Measurements from ENCODE around the gene NDUFAF5.

NDUFAF5 gene

DNA sequence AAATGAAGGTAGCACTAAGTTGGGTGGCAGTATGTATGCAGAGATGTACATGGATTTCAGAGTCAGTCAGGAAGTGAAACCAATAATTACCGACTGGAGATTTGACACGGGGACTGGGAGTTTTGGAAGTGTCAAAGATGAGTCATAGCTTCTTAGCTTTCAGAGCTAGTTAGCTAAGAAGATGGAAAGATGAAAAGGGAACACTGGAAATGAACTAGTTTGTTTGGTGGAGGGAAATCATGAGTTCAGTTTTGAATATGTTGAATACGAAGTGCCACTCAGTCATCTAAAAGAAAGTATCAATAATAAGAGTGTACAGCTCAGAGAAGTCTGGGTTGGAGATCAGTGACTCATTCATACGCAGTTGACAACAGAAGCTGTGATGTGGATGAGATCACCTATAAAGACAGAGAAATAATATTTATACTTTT lies 7.6 kb upstream of the NDUFAF5 start:
- no peak for DNase-seq (ENCODE audit: low read depth in 3 of 3)

- no peak for DNase-seq (ENCODE audit: low read depth in 3 of 3)
Measured at GRCh38 chr20:13778827-13779226, 6.0 kb upstream of the NDUFAF5 start.

DNA sequence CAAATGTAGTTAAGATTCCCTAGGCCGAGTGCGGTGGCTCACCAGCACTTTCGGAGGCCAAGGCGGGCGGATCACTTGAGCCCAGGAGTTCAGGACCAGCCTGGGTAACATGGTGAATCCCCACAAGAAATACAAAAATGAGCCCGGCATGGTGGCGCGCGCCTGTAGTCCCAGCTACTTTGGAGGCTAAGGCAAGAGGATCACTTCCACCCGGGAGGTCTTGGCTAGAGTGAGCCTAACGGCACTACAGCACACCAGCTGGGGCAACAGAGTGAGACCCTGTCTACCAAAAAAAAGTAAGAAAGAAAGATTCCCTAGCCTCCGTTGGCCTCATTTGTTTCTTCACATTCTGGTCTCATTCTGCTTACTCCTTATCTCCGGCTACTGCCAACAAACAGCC lies 1.3 kb upstream of the NDUFAF5 start:
- DNase-seq (ENCODE audit: low read depth in 3 of 3) = no peak

DNA sequence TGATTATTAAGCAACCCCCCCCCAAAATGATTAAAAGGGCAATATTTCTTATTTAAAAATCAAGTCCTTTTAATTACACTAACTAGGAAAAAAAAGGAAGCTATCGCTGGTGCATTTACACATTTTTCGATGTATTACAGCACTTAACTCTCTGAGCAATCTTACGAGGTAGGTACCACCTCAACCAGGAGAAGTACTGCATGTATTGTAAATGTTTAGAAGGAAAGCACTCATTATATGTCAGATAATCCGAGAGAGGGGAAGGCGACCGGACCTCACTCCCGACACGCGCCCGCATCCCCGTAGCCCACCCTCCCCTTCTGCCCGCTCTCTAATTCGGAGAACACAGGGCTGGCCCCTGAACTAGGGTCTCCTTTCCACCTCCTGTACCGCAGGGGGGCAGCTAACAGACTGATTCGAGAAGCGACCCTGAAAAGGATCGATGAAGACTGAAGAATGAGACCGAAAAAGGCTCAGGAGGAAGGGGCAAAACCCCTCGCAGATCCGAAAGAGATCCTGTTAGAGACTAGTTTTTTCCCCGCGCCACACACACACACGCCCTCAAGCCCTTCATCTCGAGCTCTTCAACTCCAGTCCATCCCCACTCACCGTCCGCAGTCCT lies 446 bp upstream of the NDUFAF5 start:
- DNase-seq (ENCODE audit: low read depth in 3 of 3) = no peak

DNA sequence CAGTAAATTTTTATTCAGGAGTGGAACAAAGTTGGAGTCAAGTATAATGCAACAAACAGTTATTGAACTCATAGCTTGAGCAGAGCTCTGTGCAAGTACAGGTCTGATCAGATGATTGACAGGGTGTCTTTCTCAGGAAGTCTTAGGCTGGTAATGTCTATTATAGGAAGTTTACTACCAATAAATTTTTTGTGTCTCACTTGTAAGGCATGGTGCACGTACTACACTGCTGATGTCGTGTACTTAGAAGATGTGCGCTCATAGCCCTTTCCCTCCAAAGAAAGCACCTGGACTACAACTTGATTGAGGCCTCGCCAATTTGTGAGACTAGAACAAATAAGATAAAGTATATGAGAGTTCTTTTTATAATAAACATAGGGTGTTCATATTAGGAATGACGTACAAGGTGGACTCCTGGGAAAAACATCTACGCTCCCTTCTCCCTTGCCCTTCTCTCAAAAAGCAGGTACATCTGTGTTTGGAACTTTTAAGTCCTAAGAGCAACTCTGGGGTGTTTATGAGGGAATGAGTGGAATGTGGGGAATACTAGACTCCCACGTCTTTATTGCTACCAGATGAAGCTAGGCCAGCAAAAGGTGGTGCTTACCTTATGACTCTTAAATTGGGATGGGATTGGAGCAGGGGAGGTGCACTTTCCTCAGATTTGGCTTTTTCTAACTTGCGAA lies 1.5 kb downstream of the NDUFAF5 start:
- DNase-seq (ENCODE audit: low read depth in 3 of 3) = no peak

GRCh38 chr20:13788167-13788834 lies 3.5 kb downstream of the NDUFAF5 start:
- DNase-seq (ENCODE audit: low read depth in 3 of 3) = peak in 1 of 3 experiments; percentile 11

DNA sequence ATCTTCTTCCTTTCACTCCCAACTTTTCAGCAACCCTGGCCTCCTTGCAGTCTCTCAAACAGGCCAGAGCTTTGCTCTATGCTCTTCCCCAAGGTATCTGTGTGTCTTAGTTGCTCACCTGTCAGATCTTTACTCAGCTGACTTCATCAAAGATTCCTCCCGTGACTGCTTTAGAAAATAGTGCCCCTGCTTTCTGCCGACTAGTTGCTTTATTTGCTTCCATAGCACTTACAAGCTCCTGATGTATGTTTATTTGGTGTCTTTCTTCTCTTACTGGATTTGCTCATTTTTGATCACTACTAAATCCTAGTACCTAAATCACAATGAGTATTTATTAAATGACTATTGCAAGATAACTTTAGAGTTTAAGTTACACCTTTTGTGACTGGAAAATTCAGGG lies 5.9 kb downstream of the NDUFAF5 start:
- no peak for DNase-seq (ENCODE audit: low read depth in 3 of 3)

DNA sequence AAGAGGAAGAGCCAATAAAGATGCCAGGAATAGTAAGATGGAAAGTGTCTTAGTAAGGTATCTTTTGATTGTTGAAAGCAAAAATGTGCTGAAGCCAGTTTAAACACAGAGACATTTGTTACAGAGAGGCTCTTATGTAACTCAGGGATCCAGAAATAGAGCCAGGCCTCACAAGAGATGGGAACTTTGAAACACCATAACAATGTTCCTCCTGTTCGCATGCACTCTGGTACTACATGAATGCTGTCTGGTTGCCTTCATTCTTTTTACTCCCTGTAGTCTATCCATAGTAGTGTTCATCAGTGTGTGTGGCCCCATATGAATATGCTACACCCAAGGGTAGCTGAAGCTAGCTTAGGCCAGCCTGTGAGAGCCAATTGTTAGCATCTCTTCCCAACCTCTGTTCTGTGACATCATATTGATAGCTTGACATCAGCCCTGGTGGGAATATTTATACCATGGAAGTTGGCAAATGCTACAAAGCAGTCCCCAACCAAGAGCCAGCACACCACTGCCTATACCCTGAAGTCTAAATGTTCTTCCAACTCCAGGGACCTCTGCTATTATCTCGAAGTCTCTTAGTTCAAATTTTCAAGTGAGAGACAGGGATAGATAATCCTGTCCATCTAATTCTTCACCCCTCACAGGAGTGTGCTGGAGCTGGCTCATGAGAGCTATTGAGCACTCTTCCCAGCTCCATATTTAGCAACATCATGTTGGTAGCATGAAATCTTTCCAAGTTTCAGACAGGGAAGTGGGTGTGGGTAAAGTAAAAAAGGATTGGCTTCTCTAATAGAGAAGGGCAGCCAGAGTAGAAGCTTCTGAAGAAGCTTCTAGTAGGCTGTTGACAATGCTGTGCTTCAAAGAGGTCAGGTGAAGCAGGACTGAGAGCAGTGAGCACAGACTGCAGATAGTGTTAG lies 7.0 kb downstream of the NDUFAF5 start:
- DNase-seq (ENCODE audit: low read depth in 3 of 3) = no peak

- DNase-seq (ENCODE audit: low read depth in 3 of 3) = no peak
Measured at GRCh38 chr20:13793001-13793400, 8.2 kb downstream of the NDUFAF5 start.

DNA sequence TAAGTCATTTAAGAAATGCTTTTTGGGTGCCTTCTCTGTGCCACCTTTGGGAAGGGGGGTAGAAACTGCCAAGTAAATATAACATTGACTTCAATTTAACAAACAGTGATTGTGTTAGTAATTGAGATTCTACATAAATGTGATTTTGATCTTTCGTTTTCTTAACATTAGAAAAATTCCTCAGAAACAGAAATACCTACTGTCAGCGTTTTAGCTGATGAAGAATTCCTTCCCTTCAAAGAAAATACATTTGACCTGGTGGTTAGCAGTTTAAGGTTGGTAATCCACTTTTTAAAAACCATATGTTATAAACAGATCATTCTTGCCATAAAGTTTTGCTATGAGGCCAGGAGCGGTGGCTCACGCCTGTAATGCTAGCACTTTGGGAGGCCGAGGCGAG lies 9.8 kb downstream of the NDUFAF5 start:
- no peak for DNase-seq (ENCODE audit: low read depth in 3 of 3)

GRCh38 chr20:13799040-13799439 lies 14.2 kb downstream of the NDUFAF5 start:
- no peak for DNase-seq (ENCODE audit: low read depth in 3 of 3)

- DNase-seq (ENCODE audit: low read depth in 3 of 3) = no peak
Measured at GRCh38 chr20:13799974-13800373, 15.1 kb downstream of the NDUFAF5 start.

GRCh38 chr20:13800728-13801134 lies 15.9 kb downstream of the NDUFAF5 start:
- no peak for DNase-seq (ENCODE audit: low read depth in 3 of 3)

- no peak for DNase-seq (ENCODE audit: low read depth in 3 of 3)
Measured at GRCh38 chr20:13809373-13809772, 24.5 kb downstream of the NDUFAF5 start.

- no peak for DNase-seq (ENCODE audit: low read depth in 3 of 3)
Measured at GRCh38 chr20:13809855-13810254, 25.0 kb downstream of the NDUFAF5 start.

- DNase-seq (ENCODE audit: low read depth in 3 of 3) = no peak
Measured at GRCh38 chr20:13810446-13810845, 25.6 kb downstream of the NDUFAF5 start.

- DNase-seq (ENCODE audit: low read depth in 3 of 3) = no peak
Measured at GRCh38 chr20:13813910-13814309, 29.1 kb downstream of the NDUFAF5 start.

DNA sequence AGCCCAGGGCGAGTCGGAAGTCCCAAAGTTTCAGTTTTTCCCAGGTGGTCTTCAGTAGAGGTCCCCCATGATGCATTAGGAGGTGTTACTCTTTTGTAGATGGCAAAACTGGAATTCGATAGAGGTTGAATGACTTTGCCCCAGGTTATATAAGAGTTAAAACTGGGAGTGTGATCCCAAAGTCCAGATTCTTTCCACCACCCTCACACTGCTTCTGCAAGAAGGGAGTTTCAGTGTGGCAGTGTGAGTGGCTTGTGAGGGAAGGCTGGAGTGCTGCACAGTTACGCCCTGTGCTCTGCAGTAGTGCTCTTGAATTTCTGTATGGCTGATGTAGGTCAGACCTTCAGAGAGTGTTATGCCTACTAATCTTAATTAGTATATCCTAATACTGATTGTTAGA lies 29.8 kb downstream of the NDUFAF5 start:
- no peak for DNase-seq (ENCODE audit: low read depth in 3 of 3)

DNA sequence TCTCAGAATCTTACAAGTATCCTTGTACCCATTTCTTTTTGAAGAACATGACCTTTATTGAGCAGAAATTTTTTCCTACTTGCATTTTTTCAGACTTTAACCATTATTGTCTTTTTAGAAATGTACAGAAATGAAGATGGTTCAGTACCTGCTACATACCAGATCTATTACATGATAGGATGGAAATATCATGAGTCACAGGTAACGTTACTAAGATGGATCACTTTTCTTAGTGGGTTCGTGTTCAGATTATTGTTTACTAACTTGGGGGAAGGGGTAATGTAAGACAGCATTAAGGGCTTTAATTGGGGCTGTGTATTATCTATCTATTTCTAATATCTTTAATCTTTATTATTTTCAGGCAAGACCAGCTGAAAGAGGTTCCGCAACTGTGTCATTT lies 31.9 kb downstream of the NDUFAF5 start:
- DNase-seq (ENCODE audit: low read depth in 3 of 3) = no peak

GRCh38 chr20:13817342-13817741 lies 32.5 kb downstream of the NDUFAF5 start:
- no peak for DNase-seq (ENCODE audit: low read depth in 3 of 3)

DNA sequence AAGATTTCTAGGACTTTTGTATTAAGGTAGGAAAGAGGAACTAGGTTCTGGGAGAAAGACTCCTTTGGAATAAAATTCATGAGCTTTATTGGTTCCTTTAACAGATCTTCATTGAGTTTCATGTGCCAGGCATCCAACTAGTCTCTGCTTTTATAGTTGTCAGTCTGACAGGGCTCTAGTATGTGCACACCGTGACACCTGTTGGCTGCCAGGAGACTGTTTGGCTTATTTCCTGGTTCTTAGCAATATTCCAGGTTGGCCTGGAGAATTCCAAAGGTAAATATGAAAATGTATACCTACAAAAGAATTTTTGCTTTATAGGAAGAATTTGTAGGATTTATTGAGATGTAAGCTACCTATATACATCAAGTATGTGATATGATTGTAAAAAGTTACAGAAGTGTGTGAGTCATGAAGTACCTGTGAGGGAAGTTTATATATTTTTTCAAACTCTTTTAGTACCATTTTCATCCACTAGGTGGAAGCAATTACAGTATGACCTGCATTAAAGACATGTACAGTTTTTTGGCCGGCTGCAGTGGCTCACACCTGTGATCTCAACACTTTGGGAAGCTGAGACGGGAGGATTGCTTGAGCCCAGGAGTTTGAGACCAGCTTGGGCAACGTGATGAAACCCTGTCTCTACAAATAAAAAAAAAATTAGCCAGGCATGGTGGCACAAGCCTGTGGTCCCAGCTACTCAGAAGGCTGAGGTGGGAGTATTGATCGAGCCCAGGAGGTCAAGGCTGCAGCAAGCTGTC lies 35.2 kb downstream of the NDUFAF5 start:
- DNase-seq (ENCODE audit: low read depth in 3 of 3) = no peak

All from stimulated activated CD4-positive, alpha-beta T cell treated with anti-CD3 and anti-CD28 coated beads, TNF-alpha, amount 100 ng/mL, for 4 hours (primary cell).